Duodenal mucosa (tissue), 2 donors: ENCODE data around the gene TSEN15.

Source experiments
- H3K27ac ChIP-seq: one replicate; pipeline ENCODE4 v1.7.0; 2013; ENCODE audit warnings: low read depth, low read length
- H3K27me3 ChIP-seq, 2 donors: one replicate each; pipeline ENCODE4 v1.7.0; 2013; ENCODE audit warnings: low read length in 2 of 2, control low read depth in 1 of 2; ENCODE audit not compliant: insufficient read depth in 2 of 2, control insufficient read depth in 1 of 2
- H3K36me3 ChIP-seq, 2 donors: one replicate each; pipeline ENCODE4 v1.7.0; 2013; ENCODE audit warnings: low read length in 2 of 2, control low read depth in 1 of 2; ENCODE audit not compliant: insufficient read depth in 2 of 2, control insufficient read depth in 1 of 2
- H3K4me1 ChIP-seq, 2 donors: one replicate each; pipeline ENCODE4 v1.7.0; 2013; ENCODE audit warnings: low read length in 2 of 2, control low read depth in 1 of 2; ENCODE audit not compliant: insufficient read depth in 2 of 2, control insufficient read depth in 1 of 2
- H3K4me3 ChIP-seq, 2 donors: one replicate each; pipeline ENCODE4 v1.7.0; 2013; ENCODE audit warnings: low read length in 2 of 2, low read depth in 1 of 2
- H3K9ac ChIP-seq, 2 donors: one replicate each; pipeline ENCODE4 v1.7.0; 2013; ENCODE audit warnings: low read length in 2 of 2, low read depth in 1 of 2
- H3K9me3 ChIP-seq, 2 donors: one replicate each; pipeline ENCODE4 v1.7.0; 2013; ENCODE audit warnings: low read length in 2 of 2, control low read depth in 1 of 2; ENCODE audit not compliant: control insufficient read depth in 1 of 2

Gene TSEN15

DNA sequence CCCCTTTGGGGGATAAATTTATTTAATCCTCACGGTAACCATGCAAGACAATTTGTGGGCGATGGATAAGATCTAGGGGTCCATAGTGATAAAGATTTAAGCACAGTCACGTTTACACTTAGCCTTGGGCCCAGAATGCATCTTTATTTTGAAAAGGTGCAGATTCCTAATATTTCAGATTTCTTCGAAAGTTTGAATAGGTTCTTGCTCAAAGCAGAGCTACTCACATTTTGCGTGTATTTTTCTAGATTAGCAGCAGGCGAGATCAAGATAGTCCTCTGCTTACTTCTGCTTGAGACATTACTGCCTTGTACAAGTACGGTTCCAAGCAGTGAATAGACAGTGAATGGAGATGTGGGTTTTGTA lies 647 bp downstream of the TSEN15 start:
- peak overlapping the region; percentile 61 to 86 for H3K9ac ChIP-seq
- peaks cover 0 to 4% of the 10 kb centered on the region in 2 donors for H3K27me3 ChIP-seq
- H3K27ac ChIP-seq, result no peak overlapping the region

DNA sequence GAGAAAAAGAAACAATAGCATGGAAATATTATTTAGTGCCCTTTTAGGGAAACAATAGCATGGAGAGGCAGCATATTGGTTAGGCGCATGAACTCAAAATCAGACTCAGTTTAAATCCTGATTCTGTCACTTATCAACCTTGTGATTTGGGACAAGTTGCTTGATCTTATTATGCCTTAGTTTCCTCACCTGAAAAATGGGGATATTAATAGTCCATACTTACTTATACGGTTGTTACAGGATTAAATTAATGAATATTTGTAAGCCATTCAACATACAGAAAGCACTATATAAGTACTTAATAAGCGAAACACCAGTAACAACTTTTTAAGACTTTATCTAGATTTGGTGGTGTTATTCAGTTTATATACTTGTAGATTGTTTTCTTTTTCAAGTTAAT lies 1.2 kb downstream of the TSEN15 start:
- Histone ChIP-seq H3K4me3 (peak overlapping the region; percentile 93 to 97), H3K9me3 (no peaks in the 10 kb centered on the region), H3K27me3 (peaks cover 0 to 4% of the 10 kb centered on the region in 2 donors), H3K9ac (no peak overlapping the region), H3K36me3 (peaks cover 0 to 6% of the 10 kb centered on the region in 2 donors), H3K4me1 (peaks cover 14 to 21% of the 10 kb centered on the region in 2 donors), H3K27ac (no peak overlapping the region)

More for the DNA sequence above, 647 bp downstream of the TSEN15 start:
- Histone ChIP-seq H3K4me3 (peak overlapping the region; percentile 93 to 97), H3K9me3 (no peaks in the 10 kb centered on the region), H3K4me1 (peaks cover 14 to 21% of the 10 kb centered on the region in 2 donors), H3K36me3 (peaks cover 0 to 6% of the 10 kb centered on the region in 2 donors)

DNA sequence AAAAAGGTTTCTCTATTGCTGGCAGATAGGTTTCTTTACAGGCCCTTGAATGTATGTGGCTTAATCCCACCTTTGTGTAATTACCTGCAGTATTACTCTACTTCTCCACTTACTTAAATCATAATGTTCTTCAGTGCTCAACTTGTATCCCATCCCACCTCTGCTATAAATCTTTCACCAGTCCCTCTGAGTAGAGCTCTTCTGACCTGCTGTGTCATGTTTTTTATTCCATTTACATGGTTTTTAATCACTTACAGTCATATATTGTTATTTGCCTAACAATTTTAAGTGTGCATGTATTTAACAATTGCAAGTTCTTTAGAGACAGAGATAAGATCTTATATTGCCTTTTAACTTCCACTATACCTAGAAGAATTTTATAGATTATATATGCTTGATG lies 2.4 kb downstream of the TSEN15 start:
- Histone ChIP-seq H3K36me3 (peaks cover 0 to 6% of the 10 kb centered on the region in 2 donors), H3K9me3 (no peaks in the 10 kb centered on the region), H3K4me1 (peaks cover 14 to 21% of the 10 kb centered on the region in 2 donors), H3K27ac (no peak overlapping the region), H3K9ac (no peak overlapping the region), H3K27me3 (no peaks in the 10 kb centered on the region), H3K4me3 (no peak overlapping the region)

DNA sequence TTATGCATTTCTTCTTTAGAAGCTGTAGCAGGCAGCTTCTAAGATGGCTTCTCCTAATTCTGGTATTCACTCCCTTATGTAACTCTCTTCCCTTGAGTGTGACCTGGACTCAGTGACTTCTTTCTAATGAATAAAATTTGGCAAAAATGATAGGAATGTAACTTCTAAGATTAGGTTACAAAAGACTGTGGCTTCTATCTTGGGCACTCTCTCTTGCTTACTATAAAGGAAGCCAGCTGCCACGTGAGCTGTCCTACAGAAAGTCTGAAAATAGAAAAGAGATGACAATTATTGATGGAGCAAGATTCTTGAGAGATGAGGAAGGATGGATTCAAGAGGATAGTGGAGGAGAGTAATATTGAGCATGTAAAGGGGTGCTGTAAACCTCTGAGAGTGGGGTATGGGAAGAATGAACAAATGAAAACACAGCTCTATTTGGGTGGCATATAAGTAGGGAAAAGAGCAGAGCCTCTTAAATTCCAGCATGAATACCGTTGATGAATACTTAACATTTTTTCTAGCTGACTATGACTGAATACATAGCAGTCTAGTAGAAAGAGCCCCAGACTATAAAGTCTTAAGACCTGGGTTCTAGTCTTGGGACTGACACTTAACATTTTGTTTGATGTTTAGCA lies 5.5 kb downstream of the TSEN15 start:
- peaks cover 8 to 16% of the 10 kb centered on the region in 2 donors for H3K4me1 ChIP-seq
- H3K9ac ChIP-seq, result no peak overlapping the region
- H3K27ac ChIP-seq, result no peak overlapping the region
- no peaks in the 10 kb centered on the region for H3K9me3 ChIP-seq
- peaks cover 0 to 12% of the 10 kb centered on the region in 2 donors for H3K36me3 ChIP-seq
- no peak overlapping the region for H3K4me3 ChIP-seq
- H3K27me3 ChIP-seq, result no peaks in the 10 kb centered on the region

DNA sequence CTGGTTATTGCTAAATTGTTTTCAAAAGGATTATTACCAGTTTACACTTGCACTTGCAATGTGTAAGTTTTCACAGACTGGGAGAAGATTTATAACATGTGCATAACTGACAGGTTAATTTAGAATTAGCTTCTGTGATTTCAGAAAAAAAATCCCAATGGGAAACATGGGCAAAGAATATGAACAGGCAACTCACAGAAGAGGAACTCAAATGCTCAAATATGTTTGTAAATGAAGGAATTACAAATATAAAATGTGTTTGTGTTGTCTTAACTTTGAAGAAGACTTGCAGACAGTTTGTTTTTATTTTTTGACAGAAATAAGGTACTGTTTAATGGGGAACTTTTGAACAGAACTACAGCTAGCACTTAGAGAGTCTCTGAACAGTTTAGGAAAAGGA lies 8.4 kb downstream of the TSEN15 start:
- Histone ChIP-seq H3K27ac (no peak overlapping the region), H3K9me3 (no peaks in the 10 kb centered on the region), H3K4me1 (no peaks in the 10 kb centered on the region), H3K4me3 (no peak overlapping the region), H3K36me3 (peaks cover 0 to 9% of the 10 kb centered on the region in 2 donors), H3K9ac (no peak overlapping the region), H3K27me3 (no peaks in the 10 kb centered on the region)

DNA sequence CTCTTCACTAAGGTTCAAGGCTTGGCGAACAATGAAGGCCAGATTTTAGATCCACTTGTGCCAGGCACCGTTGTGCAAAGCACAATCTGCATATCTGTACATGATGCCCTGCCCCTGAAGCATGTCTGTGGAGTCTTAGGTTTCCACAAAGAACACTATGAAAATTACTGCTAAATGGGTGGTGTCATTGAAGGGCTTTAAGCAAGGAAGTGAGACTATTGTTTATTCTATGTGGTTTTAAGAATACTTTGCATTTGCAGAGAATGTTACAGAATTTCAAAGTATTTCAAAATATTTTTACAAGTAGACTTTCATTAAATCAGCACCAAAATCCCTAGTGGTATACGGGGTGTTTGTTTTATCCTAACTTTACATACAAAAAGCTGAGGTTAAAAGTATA lies 8.8 kb downstream of the TSEN15 start:
- H3K4me3 ChIP-seq, result no peak overlapping the region
- no peaks in the 10 kb centered on the region for H3K4me1 ChIP-seq

DNA sequence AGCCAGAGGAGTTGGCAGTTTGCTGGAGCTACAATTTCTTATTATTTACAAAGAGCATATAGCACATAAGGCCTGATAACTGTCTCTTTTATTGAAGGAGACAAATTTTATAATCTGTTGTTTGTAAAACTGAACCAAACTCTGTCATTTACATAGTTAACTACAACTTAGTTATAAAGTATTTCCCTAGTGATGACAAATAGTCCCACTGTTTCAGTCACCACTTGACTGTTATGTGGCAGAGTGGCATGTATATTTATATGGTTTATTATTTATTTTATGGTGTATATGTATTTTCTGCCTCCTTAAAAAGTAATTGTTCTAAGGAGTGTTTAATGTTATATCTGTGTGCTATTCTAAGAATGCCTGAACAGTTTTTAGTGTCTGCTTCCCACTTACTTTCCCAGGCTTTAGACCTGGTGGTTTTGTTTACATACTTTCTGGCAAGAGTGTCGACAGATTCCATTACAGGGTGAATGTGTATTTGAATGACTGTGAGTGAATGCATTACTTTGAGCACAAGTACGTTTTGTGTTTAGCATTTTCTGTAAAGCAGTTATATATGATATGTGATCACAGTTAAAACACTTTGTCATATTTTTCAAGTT lies 10.0 kb downstream of the TSEN15 start:
- H3K4me3 ChIP-seq, result no peak overlapping the region
- no peak overlapping the region for H3K9ac ChIP-seq
- peaks cover 0 to 6% of the 10 kb centered on the region in 2 donors for H3K36me3 ChIP-seq
- no peaks in the 10 kb centered on the region for H3K27me3 ChIP-seq
- H3K27ac ChIP-seq, result no peak overlapping the region
- no peaks in the 10 kb centered on the region for H3K4me1 ChIP-seq
- no peaks in the 10 kb centered on the region for H3K9me3 ChIP-seq

More for the DNA sequence above, 8.8 kb downstream of the TSEN15 start:
- no peaks in the 10 kb centered on the region for H3K27me3 ChIP-seq
- H3K27ac ChIP-seq, result no peak overlapping the region
- peaks cover 0 to 6% of the 10 kb centered on the region in 2 donors for H3K36me3 ChIP-seq
- H3K9me3 ChIP-seq, result no peaks in the 10 kb centered on the region
- no peak overlapping the region for H3K9ac ChIP-seq

DNA sequence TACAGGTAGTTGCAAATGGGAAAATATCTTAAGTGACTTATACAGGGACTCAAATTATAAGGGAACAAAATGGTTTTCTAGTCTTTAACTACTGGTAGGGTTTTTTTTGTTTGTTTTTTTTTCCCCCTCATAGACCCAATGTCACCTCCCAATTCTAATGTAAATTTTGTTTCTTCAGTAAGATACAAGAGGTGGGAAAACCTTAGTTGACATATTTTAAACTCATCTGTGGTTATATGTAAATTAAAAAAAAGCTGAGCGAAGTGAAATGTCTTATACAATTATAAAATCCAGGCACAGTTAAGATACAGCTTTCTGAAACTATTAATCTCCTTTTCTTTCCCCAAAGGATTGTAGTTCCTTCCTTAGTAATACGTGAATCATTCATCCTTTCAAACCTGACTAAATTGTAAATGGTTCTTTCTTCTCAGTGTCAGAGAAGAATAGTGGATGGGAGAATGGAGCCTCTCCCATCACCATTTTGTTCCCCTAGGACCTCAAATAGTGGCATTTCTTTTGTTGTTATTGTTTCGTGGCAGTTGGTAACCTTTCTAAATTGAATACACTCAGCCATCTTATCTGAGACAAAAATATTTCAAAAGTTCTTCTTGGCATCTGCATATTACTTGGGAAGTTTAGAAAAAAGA lies 11.2 kb downstream of the TSEN15 start:
- Histone ChIP-seq H3K27ac (no peak overlapping the region), H3K9ac (no peak overlapping the region), H3K36me3 (peaks cover 0 to 6% of the 10 kb centered on the region in 2 donors), H3K4me1 (no peaks in the 10 kb centered on the region), H3K4me3 (no peak overlapping the region), H3K9me3 (no peaks in the 10 kb centered on the region), H3K27me3 (no peaks in the 10 kb centered on the region)

DNA sequence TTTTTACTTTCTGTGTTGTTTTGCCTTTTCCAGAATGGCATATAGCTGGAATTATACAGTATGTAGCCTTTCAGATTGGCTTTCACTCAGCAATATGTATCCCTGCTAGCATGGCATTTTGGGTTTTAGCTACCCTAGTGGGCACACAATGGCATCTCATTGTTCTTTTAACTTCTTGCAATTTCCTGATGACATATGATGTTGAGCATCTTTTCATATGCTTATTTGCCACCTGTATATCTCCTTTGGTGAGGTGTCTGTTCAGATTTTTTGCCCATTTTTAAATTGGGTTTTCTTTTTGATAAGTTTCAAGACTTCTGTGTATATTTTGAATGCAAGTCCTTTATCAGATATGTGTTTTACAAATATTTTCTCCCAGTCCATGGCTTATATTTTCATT lies 14.0 kb downstream of the TSEN15 start:
- Histone ChIP-seq H3K9me3 (no peaks in the 10 kb centered on the region), H3K27ac (no peak overlapping the region), H3K27me3 (no peaks in the 10 kb centered on the region), H3K9ac (no peak overlapping the region), H3K4me3 (no peak overlapping the region), H3K36me3 (no peaks in the 10 kb centered on the region), H3K4me1 (no peaks in the 10 kb centered on the region)

DNA sequence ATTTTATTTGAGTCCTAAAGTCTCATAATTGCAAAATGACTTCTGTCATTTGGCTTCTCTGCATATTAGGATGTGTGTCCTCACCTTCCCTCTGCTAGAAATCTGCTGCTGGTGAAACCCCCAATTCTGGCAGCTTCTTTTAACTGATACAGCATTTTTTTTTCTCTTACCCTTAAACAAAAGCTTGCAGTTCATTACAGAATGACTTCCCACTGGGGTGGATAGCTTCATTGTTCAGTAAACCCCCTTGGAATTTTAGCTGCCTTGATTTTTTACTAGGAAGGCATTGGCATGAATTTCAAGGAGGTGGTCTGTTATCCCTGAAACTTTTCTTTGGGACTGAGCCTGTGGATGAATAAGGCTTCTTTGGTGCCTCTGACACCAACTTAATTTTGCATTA lies 16.8 kb downstream of the TSEN15 start:
- H3K9me3 ChIP-seq, result no peaks in the 10 kb centered on the region
- H3K9ac ChIP-seq, result no peak overlapping the region
- H3K4me3 ChIP-seq, result no peak overlapping the region
- H3K27ac ChIP-seq, result no peak overlapping the region
- H3K36me3 ChIP-seq, result no peaks in the 10 kb centered on the region
- no peaks in the 10 kb centered on the region for H3K27me3 ChIP-seq
- H3K4me1 ChIP-seq, result no peaks in the 10 kb centered on the region
